ENCODE results near the gene SF3A1. TPM values are rescaled to one million over a fixed set of nuclear protein-coding genes. Genes with fewer than 3 reads are reported as not detected.

The SF3A1 gene
- total RNA-seq, 1 experiment from 2014 or later = 230 TPM

- Histone ChIP-seq H4K20me1 (ENCODE audit: insufficient read depth) (no peaks in the 10 kb centered on the region), H3K36me3 (ENCODE audit: control insufficient read depth in 1 of 2, insufficient read depth in 2 of 2, low read length in 2 of 2) (peaks cover 7 to 19% of the 10 kb centered on the region in 2 experiments; a peak in 3 of 4 replicates), H3K79me2 (ENCODE audit: insufficient read depth, low read length) (peaks cover 4% of the 10 kb centered on the region; the same call in 1 of the 2 replicates), H2AFZ (ENCODE audit: low read depth, low read length, poor library complexity, severe bottlenecking) (no peak overlapping the region), H3K27me3 (ENCODE audit: insufficient read depth, low read length) (no peaks in the 10 kb centered on the region), H3K9me3 (ENCODE audit: control insufficient read depth in 1 of 2, insufficient read depth in 1 of 2, low read depth in 1 of 2, low read length in 2 of 2) (no peaks in the 10 kb centered on the region), H3K4me2 (ENCODE audit: low read length) (no peak overlapping the region), H3K9me2 (ENCODE audit: insufficient read depth) (no peaks in the 10 kb centered on the region), H3K4me1 (ENCODE audit: control insufficient read depth in 1 of 2, insufficient read depth in 2 of 2, low read length in 2 of 2) (peaks cover 26 to 39% of the 10 kb centered on the region in 2 experiments), H3K27ac (ENCODE audit: low read depth, low read length) (peak overlapping the region; percentile 49; the same call in 1 of the 2 replicates), H3K4me3 (replicated peaks in 1 of 2; ENCODE audit: low read depth in 1 of 2, low read length in 2 of 2) (no peak overlapping the region), H3K9ac (ENCODE audit: low read length) (no peak overlapping the region)
- no TSS peak for BruUV-seq (replicated peaks)
- intact Hi-C loops (cut with micrococcal nuclease) = no loop called here
- no peak for ATAC-seq
- ChIA-PET CTCF (interaction anchor here (1.0 to 6.4 kb wide), 3 partner anchors 14 to 39 kb away, joined by 3 to 81 read pairs (median 4); partner anchors contain the start of genes CASTOR1, CCDC157 and SF3A1), RAD21 (ENCODE audit: low non-redundant PET in 1 of 2, low total read pairs in 2 of 2, uncharacterized antibody in 2 of 2, unreplicated experiment in 2 of 2) (interaction anchor here (1.0 to 3.4 kb wide), 4 partner anchors 28 to 41 kb away, joined by 3 to 21 read pairs (median 10); partner anchors contain the start of genes CCDC157 (in 1 of the 2) and SF3A1 (in 1 of the 2)), POLR2A (interaction anchor here (0.6 to 2.1 kb wide), 5 partner anchors 9 to 96 kb away, joined by 3 to 7 read pairs (median 4); partner anchors contain the start of genes CCDC157 and SF3A1)
- DNase-seq (ENCODE audit: low read depth, low spot score) = no peak
- TF ChIP-seq RAD21 (IDR thresholded peaks at IDR 0.05; ENCODE audit: low read depth) (no peak), SP1 (IDR thresholded peaks at IDR 0.05; ENCODE audit: low read depth) (no peak), ZBTB33 (IDR thresholded peaks at IDR 0.05; ENCODE audit: extremely low read depth, insufficient replicate concordance, low read length) (no peak)
Observed at GRCh38 chr22:30328466-30329049, 28.1 kb downstream of the SF3A1 start.
